Right lobe of liver (tissue), 6 donors: Measurements from ENCODE around the gene SSH2. TPM values are rescaled to one million over a fixed set of nuclear protein-coding genes. Genes with fewer than 3 reads are reported as not detected.
"Not testable (repeated sequence)": the region's sequence is repeated elsewhere in the genome, so short reads cannot be mapped to it uniquely, and the experiment has no call there.

Experiments
- ATAC-seq, 4 donors: fragments of 200-7000 bp; cut with Tn5 transposase; one replicate each; pipeline ENCODE4 v1.9.1; 2020; ENCODE audit warnings: mild to moderate bottlenecking in 4 of 4, moderate library complexity in 4 of 4
- DNase-seq, 3 donors: peaks; one replicate each; pipeline ENCODE4 v3.0.0-alpha.2; 2020
- H3K27ac ChIP-seq, 3 donors: fragments of 200-600 bp; one replicate each; pipeline ENCODE4 v1.8.0; 2022
- H3K27me3 ChIP-seq, 2 donors: fragments of 200-600 bp; one replicate each; pipeline ENCODE4 v1.8.0; 2022
- H3K36me3 ChIP-seq, 4 donors: fragments of 200-600 bp; sonication (generic) in 1 of 4; one replicate each; pipeline versions ENCODE4 v1.5.1 to v1.8.0; 2017 to 2022; ENCODE audit warnings: control low read depth in 1 of 4
- H3K4me1 ChIP-seq, 4 donors: fragments of 200-600 bp; sonication (generic) in 1 of 4; one replicate each; pipeline versions ENCODE4 v1.5.1 to v1.8.0; 2017 to 2022; ENCODE audit warnings: control low read depth in 1 of 4
- H3K4me3 ChIP-seq, 3 donors: fragments of 200-600 bp; one replicate each; pipeline ENCODE4 v1.8.0; 2022
- H3K9me3 ChIP-seq, 4 donors: fragments of 200-600 bp; sonication (generic) in 1 of 4; one replicate each; pipeline versions ENCODE4 v1.5.1 to v1.8.0; 2017 to 2022; ENCODE audit warnings: control low read depth in 1 of 4
- CTCF ChIP-seq, 4 donors: fragments of 200-600 bp in 3 of 4; fragments of 450-650 bp in 1 of 4; IDR thresholded peaks; one replicate each; pipeline versions ENCODE4 v1.5.1 to v1.8.0; 2016 to 2022; ENCODE audit warnings: antibody characterized with exemption in 4 of 4, mild to moderate bottlenecking in 2 of 4
- POLR2A ChIP-seq: fragments of 450-650 bp; IDR thresholded peaks from one replicate; pipeline ENCODE4 v1.6.1; 2017; ENCODE audit warnings: antibody characterized with exemption, mild to moderate bottlenecking
- WGBS: methylation state at CpG from one replicate; pipeline ENCODE4 v1.1.6; 2018; ENCODE audit warnings: low coverage, low lambda C conversion rate; ENCODE audit not compliant: insufficient coverage; ENCODE audit errors: missing lambda C conversion rate; 5-methylcytosine and 5-hydroxymethylcytosine counted together
- intact Hi-C, 2 donors: fragments of 100-400 bp; cut with DNase I; formaldehyde crosslinking; loops; one replicate each; pipeline versions ENCODE4 v1.11.2 to v1.14.1; 2022
- total RNA-seq, 6 experiments: library from RNA; depleted of rRNA in 2 of 6; stranded (reverse); fragments of >200 nt in 2 of 6; fragmentation: NEBNext Ultra II Directional in 3 of 6; extraction: Animal tissue kit (Norgen Biotek cat#: 25700) in 3 of 6; gene quantifications; one replicate each; pipeline versions ENCODE4 v1.1.0 to v1.2.4, GENCODE V29; 2016 to 2023
- donor health status: DM: no; HTN: yes; CAD: no.
- donor health status: DM: no; HTN: no; CAD: no.
- donor health status: DM: no; HTN: no; CAD: no.
- donor health status: DM: no; HTN: yes; CAD: no.
- donor health status: DM: no; HTN: yes; CAD: no.

Gene SSH2
- total RNA-seq, 6 experiments from 2014 or later, result 8.0 to 12.7 (median 10.5) TPM

GRCh38 chr17:29905086-29905878, 24.7 kb downstream of the SSH2 start:
- no peak for DNase-seq
- no peaks in the 10 kb centered on the region for H3K9me3 ChIP-seq
- WGBS, result 100% methylated on average over 1 of the region's 3 CpGs
- H3K27ac ChIP-seq, result no peak overlapping the region
- no peaks in the 10 kb centered on the region for H3K36me3 ChIP-seq
- no peak for TF ChIP-seq CTCF (IDR thresholded peaks at IDR 0.05)
- TF ChIP-seq POLR2A, result no peak
- no peaks in the 10 kb centered on the region for H3K27me3 ChIP-seq
- H3K4me3 ChIP-seq, result no peak overlapping the region
- intact Hi-C loops, result no loop called here
- peak in 1 of 4 donors; percentile 39 for ATAC-seq
- no peaks in the 10 kb centered on the region for H3K4me1 ChIP-seq

- Histone ChIP-seq H3K9me3 (no peaks in the 10 kb centered on the region), H3K27ac (no peak overlapping the region), H3K4me3 (no peak overlapping the region), H3K4me1 (no peaks in the 10 kb centered on the region), H3K36me3 (no peaks in the 10 kb centered on the region), H3K27me3 (no peaks in the 10 kb centered on the region)
- TF ChIP-seq CTCF (IDR thresholded peaks at IDR 0.05) (no peak), POLR2A (no peak)
- intact Hi-C loops, result no loop called here
- DNase-seq, result no peak
- no peak for ATAC-seq
- WGBS, result 96% methylated on average over 2 of the region's 2 CpGs
Observed at GRCh38 chr17:29903471-29903870, 26.6 kb downstream of the SSH2 start.

GRCh38 chr17:29897136-29897535, 32.9 kb downstream of the SSH2 start:
- H3K27me3 ChIP-seq, H3K4me1 ChIP-seq, H3K4me3 ChIP-seq, H3K36me3 ChIP-seq, H3K9me3 ChIP-seq, ATAC-seq, H3K27ac ChIP-seq, intact Hi-C loops, DNase-seq: not testable (repeated sequence)
- WGBS, result 89% methylated on average over 4 of the region's 4 CpGs

- Histone ChIP-seq H3K4me3 (no peak overlapping the region), H3K27me3 (no peaks in the 10 kb centered on the region), H3K27ac (no peak overlapping the region), H3K9me3 (no peaks in the 10 kb centered on the region), H3K36me3 (no peaks in the 10 kb centered on the region), H3K4me1 (no peaks in the 10 kb centered on the region)
- intact Hi-C loops, result no loop called here
- ATAC-seq (peak in 1 of 4 donors; percentile 25), DNase-seq (no peak)
- no peak for TF ChIP-seq POLR2A
- TF ChIP-seq CTCF (IDR thresholded peaks at IDR 0.05), result no peak
Observed at GRCh38 chr17:29892201-29892600, 37.8 kb downstream of the SSH2 start.

GRCh38 chr17:29891131-29891530, 38.9 kb downstream of the SSH2 start:
- no peaks in the 10 kb centered on the region for H3K9me3 ChIP-seq
- H3K27me3 ChIP-seq, result no peaks in the 10 kb centered on the region
- TF ChIP-seq CTCF (IDR thresholded peaks at IDR 0.05) (no peak), POLR2A (no peak)
- WGBS, result 89% methylated on average over 1 of the region's 1 CpG
- no peak overlapping the region for H3K27ac ChIP-seq
- H3K4me3 ChIP-seq, result no peak overlapping the region
- H3K36me3 ChIP-seq, result no peaks in the 10 kb centered on the region
- no peak for DNase-seq
- intact Hi-C loops, result no loop called here
- H3K4me1 ChIP-seq, result no peaks in the 10 kb centered on the region
- no peak for ATAC-seq
